Iris pigment epithelial cell (primary cell): ENCODE measurements around the gene OTOS.

Source experiments
- DNase-seq: peaks from one replicate; pipeline ENCODE4 v3.0.0-alpha.2; 2011; ENCODE audit warnings: low read depth

Gene OTOS

DNA sequence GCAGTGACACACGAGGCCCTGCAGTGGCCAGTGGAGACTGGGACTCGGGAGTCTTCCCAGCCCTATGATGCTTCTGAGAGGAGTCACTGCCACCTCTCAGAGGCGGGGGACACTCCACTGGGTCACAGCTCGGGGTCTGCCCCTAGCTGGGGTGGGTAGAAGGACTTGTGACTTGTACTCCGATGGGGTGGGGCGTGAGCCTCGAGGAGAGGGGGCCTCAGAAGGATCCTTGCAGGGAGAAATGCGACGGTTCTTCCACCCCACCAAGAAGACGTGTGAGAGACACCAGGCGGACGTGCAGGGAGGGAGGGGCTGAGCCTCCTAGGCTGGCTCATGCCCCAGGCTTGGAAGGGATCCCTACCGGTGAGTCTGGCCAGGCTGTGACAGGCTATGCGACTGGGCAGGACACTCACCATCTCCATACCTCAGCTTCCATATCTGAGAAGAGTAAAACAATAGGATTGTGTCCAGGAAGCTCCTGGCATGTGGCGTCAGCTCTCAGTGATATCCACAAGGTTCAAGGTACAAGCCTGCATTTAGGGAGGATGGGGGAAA is 11.1 kb upstream of the OTOS start:
- no peak for DNase-seq

DNA sequence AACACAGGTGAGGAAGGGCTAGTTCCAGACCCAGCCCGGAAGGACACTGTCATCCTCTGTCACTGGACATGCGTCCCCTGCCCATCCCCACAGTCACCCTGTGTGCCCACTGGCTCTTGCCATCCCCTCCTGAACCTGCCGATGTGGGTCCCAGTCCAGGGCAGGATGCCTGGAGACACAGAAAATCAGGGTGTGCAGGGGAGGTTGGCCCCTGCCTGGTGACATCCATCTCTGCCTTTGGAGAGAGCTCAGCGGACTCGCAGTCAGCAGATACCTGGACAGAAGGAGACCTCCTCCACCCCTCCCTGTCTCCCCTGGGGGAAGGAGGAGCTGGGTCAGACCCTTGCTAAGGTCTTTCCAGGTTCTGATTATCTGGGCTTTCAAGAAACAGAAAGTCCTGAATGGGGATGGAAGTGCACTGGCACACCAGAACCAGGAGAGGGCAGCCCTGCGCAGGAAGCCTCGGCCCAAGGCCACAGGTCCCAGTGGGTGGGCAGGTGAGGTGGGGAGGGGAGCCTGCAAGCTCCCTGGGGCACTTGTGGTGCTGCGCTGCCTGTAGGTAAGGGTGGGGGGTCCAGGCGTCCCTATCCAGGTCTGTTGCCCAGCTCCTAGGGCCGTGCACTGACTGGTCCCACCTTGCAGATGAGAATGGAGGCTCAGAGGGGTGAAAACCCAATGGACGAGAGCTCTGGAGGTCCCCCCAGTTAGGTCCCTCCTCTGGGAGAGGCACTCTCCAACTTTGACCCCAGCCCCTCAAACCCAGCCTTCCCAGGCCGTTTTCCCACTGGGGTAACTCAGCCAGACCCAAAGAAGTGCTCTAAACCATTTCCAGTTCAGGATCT is 9.7 kb upstream of the OTOS start:
- DNase-seq: peak; percentile 28

DNA sequence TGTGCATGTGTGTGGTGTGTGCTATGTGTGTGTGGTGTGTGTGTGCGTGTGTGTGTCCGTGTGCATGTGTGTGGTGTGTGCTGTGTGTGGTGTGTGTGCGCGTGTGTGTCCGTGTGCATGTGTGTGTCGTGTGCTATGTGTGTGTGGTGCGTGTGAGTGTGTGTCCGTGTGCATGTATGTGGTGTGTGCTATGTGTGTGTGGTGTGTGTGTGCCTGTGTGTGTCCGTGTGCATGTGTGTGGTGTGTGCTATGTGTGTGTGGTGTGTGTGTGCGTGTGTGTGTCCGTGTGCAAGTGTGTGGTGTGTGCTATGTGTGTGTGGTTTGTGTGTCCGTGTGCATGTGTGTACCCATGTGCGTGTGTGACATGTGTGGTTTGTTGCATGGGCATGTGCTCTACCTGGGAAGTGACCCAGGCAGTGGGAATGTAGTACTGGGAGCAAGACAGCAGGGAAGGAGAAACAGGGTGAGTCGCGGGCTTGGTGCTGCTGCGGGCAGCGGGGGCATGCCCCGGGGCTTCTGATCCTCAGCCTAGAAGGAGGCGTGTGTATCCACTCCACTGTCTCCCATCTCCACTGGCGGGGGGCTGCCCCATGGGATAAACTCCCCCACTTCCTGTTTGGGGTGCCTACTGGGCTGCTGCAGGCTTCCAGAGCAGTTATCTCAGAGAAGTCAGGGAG is 7.6 kb upstream of the OTOS start:
- DNase-seq: no peak

GRCh38 chr2:240147382-240147781 is 6.9 kb upstream of the OTOS start:
- no peak for DNase-seq

GRCh38 chr2:240146627-240147278 is 6.3 kb upstream of the OTOS start:
- no peak for DNase-seq

DNA sequence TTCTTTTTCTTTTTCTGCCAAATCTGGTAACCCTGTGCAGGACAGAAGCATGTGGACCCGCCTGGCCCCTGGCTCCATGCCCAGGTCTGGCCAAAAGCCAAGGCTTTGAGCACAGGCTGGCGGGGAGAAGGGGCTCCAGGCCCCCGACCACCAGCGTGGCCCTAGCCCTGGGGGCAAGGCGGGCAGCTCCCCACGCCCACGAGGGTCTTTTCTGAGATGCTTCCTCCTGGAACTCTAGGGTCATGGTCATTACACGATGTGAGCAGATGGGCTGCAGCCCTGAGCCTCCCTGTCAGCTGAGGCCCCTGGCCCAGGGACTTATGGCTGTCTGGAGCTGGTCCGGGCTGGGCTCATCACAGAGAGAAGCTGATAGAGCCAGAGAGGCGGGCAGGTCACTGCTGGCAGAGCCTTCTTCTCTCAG is 5.7 kb upstream of the OTOS start:
- DNase-seq: no peak

DNA sequence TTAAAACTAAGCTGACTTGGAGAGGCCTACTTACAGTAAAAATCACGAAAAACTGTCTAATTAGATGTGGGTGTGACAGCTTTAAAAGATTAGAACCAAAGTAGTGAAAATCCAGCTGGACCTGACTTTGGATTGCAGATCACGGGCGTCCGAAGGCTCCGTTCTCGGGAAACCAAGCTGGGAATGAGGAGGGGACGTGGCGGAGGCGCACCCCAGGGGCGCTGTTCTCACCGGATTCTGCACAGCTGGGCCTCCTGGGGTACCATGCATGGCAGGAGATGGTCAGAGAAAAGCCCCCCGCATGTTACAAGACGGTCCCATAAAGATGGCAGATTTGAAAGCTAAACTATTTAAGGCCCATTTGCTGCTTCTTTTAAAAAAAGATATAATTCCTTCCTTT is 5.0 kb upstream of the OTOS start:
- no peak for DNase-seq

DNA sequence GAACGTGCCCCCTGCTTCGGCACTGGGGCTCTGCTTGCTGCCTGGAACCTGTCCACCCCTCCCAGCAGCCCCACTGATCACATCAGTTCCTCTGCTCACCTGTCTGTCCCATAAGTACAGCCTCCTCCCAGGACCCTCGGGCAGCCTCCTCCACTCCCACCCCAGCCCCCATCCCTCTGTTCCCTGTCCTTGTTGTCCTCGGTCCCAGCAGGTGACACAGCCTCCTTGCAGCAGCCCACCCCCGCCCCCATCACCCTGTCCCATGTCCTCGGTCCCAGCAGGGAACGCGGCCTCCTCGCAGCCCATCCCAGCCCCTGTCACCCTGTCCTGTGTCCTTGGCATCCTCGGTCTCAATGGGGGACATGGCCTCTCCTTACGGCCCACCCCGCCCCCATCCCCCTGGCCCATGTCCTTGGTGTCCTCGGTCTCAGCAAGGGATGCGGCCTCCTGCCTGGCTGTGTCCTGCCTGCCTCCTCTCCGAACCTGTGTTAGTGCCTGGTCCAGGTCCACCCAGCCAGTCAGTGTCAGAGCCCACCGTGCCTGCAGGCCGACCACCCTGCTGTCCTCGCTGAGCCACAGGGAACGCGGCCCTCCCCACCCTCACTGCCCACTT is 4.3 kb upstream of the OTOS start:
- no peak for DNase-seq

DNA sequence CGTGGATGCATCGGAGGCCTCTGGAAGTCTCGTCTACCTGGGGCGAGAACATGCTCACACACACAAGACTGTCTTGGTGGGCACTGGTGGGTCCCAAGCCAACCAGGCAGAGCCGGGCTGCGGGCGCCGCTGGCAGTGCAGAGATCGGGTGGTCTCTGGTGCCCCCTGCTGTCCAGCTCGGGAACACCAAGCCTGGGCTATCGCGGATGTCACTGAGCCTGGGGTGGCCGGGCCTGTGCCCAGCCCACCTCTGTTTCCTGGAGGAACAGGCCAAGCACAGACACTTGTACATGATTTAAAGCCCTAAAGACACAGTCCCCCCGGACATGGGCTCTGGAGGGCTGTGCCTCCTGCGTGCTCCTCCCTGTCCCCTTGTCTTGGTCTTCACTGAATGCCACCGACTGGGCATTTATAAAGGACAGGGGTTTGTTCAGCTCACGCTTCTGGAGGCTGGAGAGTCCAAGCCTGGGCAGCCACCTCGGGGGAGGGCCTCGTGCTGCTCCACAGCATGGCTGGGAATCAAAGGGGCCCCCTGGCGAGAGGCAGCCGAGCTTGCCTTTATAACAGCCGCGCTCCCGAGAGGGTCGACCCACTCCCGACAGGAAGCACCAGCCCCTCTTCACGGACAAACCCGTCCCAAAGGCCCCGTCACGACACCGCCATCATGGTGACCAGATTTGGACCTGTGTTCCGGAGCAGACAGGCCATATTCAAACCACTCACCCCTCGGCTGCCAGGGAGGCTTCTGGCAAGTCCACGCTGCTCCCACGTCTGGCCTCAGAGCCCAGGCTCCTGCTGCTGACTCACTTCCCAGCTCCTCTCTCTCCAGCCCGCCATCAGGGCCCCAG is 3.6 kb upstream of the OTOS start:
- DNase-seq: peak; percentile 14

GRCh38 chr2:240143276-240143675 is 2.8 kb upstream of the OTOS start:
- no peak for DNase-seq

GRCh38 chr2:240142859-240143258 is 2.4 kb upstream of the OTOS start:
- no peak for DNase-seq

DNA sequence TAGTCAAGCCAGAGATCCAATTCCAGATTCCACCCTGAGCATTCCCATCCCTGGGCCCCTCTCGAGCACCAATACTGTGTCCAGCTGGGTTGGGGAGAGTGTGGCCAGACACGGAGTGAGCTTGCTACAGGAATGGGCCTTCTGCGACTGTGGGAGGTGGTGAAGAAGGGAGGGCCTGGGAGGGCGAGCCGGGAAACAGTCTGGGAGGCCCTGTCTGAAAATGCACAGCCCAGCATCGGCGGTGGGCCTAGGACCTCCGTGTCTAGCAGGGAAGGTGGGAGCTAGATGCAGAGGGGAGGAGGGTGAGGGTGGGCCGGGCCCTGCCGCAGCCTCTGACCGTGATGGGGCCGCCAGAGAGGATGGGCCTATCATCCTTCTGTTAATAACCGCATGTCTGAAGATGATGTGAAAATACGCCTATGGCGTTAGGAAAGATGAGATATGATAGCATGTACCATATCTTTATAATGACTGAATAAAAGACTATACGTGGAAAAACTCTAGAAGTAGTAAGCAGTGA is 1.9 kb upstream of the OTOS start:
- DNase-seq: no peak

GRCh38 chr2:240141736-240142135 is 1.3 kb upstream of the OTOS start:
- no peak for DNase-seq

GRCh38 chr2:240140920-240141319 is 462 bp upstream of the OTOS start:
- DNase-seq: no peak

GRCh38 chr2:240139666-240140393 is 628 bp downstream of the OTOS start:
- DNase-seq: no peak

GRCh38 chr2:240139011-240139441 is 1.4 kb downstream of the OTOS start:
- no peak for DNase-seq

DNA sequence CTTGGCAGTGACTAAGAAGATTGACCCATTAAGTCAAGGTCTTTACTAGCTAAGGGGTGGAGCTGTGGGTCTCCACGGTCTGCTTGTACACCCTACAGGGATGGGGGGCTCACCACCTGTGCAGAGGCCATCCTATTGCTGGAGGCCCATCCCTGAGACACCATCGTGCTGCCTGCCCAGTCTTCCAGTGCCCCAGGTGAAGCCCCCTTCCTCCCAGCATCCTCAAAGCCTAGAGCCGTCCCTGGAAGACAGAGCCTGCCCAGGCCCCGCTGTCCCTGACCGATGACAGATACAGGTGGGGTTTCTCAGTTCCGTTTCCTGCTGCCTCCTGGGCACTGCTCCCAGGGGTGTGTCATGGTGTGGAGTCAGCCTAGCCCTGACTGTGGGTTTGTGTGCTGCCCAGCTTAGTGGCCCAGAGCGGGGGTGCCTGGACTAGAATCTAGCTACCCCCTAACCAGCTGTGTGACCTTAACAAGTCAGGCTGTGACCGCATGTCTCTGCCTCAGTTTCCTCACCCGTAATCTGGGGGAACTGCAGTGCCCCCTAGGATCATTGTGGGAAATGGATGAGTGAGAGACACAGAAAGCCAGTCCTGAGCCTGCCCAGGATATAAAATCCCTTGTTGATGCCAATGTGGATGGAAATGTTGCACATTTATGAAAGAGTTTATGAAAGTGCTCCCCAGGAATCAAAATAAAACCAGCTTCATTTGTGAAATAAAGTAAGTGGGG is 2.0 kb downstream of the OTOS start:
- no peak for DNase-seq

DNA sequence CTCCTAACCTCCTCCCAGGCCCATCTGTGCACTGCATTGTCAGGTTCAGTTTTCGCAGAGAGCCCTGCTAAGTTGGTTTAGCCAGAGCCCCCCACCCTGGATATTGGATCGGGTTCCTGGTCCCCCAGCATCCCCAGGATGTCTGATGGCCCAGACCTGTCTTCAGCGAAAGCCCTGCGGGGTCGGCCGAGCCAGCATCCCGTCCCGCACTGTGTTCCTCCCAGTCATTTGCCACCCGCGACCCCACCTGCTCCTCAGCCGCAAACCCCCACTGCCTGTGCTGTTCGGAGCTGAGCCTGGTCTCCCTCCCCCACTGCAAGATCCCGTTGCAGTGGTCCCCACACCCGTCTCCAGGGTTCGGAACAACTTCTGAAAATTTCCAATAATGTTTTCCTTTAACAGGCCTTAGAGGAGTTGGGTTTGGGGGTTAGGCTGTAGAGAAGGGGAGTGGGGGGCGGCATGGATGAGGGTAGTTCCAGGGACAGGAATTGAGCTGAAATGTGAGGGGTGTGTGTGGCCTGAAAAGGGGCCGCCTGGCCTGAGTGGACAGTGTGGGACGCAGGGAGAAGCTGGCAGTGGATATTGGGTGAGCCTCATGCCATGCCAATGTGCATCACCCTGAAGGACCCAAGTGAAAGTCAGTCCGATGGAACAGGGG is 2.7 kb downstream of the OTOS start:
- DNase-seq: no peak

DNA sequence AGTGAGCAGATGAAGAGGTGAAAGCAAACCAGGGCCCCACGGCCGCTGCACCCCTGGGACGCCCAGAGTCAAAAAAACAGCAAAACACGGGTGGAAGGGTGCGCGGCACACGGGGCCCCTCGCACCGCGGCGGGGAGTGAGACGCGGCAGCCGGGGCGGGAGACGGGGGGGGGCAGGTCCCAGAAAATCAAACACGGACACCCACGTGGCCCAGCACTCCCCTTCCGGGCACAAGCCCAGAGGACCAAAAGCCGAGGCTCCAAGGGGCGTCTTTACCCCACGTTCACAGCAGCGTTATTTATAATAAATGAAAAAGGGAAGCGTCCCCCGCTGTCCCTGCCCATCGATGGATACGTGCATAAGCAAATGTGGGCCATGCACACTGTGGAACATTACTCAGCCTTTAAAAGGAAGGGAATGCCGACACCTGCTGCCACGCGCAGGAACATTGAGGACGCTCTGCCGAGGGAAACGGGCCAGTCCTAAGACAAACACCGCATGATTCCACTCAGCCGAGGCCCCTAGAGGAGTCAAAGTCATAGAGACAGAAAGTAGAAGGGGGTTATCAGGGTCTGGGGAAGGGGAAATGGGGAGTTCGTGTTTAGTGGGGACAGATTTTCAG is 3.7 kb downstream of the OTOS start:
- DNase-seq: no peak
